SU-DHL-6 (cell line): ENCODE data around the gene TMEM223.

Experiments used
- EZH2phosphoT487 ChIP-seq: fragments of 200-600 bp; sonication (generic), shearing (Covaris generic); conservative IDR thresholded peaks from 2 replicates; pipeline ENCODE4 v1.6.1; 2018; ENCODE audit warnings: mild to moderate bottlenecking, antibody characterized with exemption, low read length, moderate library complexity, mixed read lengths
- TF ChIP-seq, protein P1 (sequence below): fragments of 200-600 bp; sonication (generic); IDR thresholded peaks from one replicate; pipeline ENCODE4 v1.5.1; 2017; ENCODE audit warnings: antibody characterized with exemption, mild to moderate bottlenecking, low read length, moderate library complexity; ENCODE audit not compliant: insufficient read depth, poor library complexity, severe bottlenecking

DNA sequence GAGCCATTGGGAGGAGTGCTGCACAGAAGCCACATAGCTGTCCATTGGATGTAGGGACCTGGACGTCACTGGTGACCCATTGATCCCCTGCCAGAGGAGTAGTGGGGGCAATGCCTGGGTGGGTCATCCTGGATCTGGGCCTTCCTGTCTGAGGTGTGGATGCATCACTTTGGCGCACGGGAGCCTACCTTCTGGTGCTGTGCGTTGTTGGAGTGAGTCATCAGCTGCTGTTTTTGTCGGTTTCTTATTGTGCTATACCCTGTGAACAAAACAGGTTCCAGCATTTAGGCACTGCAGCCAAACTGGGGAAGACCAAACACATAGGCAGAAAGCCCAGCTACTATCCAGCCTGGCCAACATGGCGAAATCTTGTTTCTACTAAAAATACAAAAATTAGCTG is 17.4 kb downstream of the TMEM223 start:
- TF ChIP-seq, protein P1, sequence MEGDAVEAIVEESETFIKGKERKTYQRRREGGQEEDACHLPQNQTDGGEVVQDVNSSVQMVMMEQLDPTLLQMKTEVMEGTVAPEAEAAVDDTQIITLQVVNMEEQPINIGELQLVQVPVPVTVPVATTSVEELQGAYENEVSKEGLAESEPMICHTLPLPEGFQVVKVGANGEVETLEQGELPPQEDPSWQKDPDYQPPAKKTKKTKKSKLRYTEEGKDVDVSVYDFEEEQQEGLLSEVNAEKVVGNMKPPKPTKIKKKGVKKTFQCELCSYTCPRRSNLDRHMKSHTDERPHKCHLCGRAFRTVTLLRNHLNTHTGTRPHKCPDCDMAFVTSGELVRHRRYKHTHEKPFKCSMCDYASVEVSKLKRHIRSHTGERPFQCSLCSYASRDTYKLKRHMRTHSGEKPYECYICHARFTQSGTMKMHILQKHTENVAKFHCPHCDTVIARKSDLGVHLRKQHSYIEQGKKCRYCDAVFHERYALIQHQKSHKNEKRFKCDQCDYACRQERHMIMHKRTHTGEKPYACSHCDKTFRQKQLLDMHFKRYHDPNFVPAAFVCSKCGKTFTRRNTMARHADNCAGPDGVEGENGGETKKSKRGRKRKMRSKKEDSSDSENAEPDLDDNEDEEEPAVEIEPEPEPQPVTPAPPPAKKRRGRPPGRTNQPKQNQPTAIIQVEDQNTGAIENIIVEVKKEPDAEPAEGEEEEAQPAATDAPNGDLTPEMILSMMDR: no peak
- TF ChIP-seq EZH2phosphoT487: no peak
